HL-60 (cell line): ENCODE data around the gene PLP1.
"Not testable (repeated sequence)": the region's sequence is repeated elsewhere in the genome, so short reads cannot be mapped to it uniquely, and the experiment has no call there.

Experiments used
- DNase-seq, 2 experiments: peaks; one replicate each; pipeline ENCODE4 v3.0.0-alpha.2; 2010 to 2020; ENCODE audit warnings: low read depth in 1 of 2, low spot score in 1 of 2
- H3K27ac ChIP-seq: fragments of 250-450 bp; sonication (Bioruptor Pico); replicated peaks from 2 replicates; pipeline ENCODE4 v1.5.1; 2020; ENCODE audit warnings: mild to moderate bottlenecking, moderate library complexity
- H3K27me3 ChIP-seq: fragments of 250-450 bp; sonication (Bioruptor Pico); 2 replicates; pipeline ENCODE4 v1.5.1; 2021; ENCODE audit warnings: mild to moderate bottlenecking, moderate library complexity; ENCODE audit not compliant: insufficient read depth, poor library complexity, severe bottlenecking
- H3K4me3 ChIP-seq: replicated peaks from 2 replicates; pipeline ENCODE4 v1.5.1; 2011; ENCODE audit warnings: mild to moderate bottlenecking, control low read depth, low read length; ENCODE audit not compliant: insufficient read depth
- GABPA ChIP-seq: IDR thresholded peaks from 2 replicates; pipeline ENCODE4 v1.6.1; 2012; ENCODE audit warnings: low read depth
- POLR2AphosphoS5 ChIP-seq: IDR thresholded peaks from 2 replicates; pipeline ENCODE4 v1.6.1; 2012; ENCODE audit warnings: low read depth
- SPI1 ChIP-seq: IDR thresholded peaks from 2 replicates; pipeline ENCODE4 v1.6.1; 2012; ENCODE audit warnings: low read depth, mild to moderate bottlenecking, borderline replicate concordance
- TF ChIP-seq, protein P1 (sequence below): IDR thresholded peaks from one replicate; pipeline ENCODE4 v1.5.1; 2011; ENCODE audit warnings: low read length, control low read depth, inconsistent platforms; ENCODE audit not compliant: insufficient read depth
- TF ChIP-seq, protein P2 (sequence below): IDR thresholded peaks from 2 replicates; pipeline ENCODE4 v1.6.1; 2012; ENCODE audit warnings: low read depth; ENCODE audit not compliant: insufficient replicate concordance

PLP1 gene

DNA sequence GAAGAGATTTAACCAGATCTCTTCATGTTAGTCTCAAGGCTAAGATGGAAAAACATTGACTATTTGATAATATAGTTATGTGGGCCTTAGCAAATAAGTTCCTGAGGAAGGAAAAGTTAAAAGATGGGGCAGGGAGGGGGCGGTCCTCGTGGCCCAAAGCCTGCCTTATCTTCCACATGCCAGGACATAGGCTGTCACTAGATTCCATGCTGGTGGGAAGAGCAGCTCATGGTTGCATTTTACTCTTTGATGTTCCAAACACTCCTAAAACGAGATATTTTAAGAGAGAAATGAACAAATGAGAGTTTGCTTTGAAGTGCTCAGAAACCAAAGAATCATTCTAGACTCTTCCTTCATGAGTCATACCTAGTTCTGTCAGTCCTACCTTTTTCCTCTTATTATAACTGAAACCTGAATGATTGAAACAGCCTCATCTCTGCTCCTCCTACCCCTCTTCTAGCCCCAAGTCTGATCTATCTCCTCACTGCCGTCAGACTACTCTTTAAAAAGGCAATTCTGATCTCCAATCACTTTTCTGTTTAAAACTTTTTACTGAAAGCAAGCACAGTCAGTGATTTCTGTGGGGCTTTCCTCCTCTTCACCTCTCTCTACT is 30.3 kb downstream of the PLP1 start:
- Histone ChIP-seq H3K27me3 (peaks cover 5% of the 10 kb centered on the region), H3K4me3 (no peak overlapping the region), H3K27ac (no peak overlapping the region)
- no peak for DNase-seq
- TF ChIP-seq POLR2AphosphoS5 (no peak), SPI1 (no peak), GABPA (no peak)
- TF ChIP-seq, protein P1, sequence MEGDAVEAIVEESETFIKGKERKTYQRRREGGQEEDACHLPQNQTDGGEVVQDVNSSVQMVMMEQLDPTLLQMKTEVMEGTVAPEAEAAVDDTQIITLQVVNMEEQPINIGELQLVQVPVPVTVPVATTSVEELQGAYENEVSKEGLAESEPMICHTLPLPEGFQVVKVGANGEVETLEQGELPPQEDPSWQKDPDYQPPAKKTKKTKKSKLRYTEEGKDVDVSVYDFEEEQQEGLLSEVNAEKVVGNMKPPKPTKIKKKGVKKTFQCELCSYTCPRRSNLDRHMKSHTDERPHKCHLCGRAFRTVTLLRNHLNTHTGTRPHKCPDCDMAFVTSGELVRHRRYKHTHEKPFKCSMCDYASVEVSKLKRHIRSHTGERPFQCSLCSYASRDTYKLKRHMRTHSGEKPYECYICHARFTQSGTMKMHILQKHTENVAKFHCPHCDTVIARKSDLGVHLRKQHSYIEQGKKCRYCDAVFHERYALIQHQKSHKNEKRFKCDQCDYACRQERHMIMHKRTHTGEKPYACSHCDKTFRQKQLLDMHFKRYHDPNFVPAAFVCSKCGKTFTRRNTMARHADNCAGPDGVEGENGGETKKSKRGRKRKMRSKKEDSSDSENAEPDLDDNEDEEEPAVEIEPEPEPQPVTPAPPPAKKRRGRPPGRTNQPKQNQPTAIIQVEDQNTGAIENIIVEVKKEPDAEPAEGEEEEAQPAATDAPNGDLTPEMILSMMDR: no peak
- TF ChIP-seq, protein P2, sequence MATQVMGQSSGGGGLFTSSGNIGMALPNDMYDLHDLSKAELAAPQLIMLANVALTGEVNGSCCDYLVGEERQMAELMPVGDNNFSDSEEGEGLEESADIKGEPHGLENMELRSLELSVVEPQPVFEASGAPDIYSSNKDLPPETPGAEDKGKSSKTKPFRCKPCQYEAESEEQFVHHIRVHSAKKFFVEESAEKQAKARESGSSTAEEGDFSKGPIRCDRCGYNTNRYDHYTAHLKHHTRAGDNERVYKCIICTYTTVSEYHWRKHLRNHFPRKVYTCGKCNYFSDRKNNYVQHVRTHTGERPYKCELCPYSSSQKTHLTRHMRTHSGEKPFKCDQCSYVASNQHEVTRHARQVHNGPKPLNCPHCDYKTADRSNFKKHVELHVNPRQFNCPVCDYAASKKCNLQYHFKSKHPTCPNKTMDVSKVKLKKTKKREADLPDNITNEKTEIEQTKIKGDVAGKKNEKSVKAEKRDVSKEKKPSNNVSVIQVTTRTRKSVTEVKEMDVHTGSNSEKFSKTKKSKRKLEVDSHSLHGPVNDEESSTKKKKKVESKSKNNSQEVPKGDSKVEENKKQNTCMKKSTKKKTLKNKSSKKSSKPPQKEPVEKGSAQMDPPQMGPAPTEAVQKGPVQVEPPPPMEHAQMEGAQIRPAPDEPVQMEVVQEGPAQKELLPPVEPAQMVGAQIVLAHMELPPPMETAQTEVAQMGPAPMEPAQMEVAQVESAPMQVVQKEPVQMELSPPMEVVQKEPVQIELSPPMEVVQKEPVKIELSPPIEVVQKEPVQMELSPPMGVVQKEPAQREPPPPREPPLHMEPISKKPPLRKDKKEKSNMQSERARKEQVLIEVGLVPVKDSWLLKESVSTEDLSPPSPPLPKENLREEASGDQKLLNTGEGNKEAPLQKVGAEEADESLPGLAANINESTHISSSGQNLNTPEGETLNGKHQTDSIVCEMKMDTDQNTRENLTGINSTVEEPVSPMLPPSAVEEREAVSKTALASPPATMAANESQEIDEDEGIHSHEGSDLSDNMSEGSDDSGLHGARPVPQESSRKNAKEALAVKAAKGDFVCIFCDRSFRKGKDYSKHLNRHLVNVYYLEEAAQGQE: no peak

- DNase-seq: no peak
- Histone ChIP-seq H3K4me3 (no peak overlapping the region), H3K27ac (no peak overlapping the region), H3K27me3 (no peaks in the 10 kb centered on the region)
- TF ChIP-seq, protein P1: no peak
- no peak for TF ChIP-seq SPI1
- TF ChIP-seq, protein P2: no peak
- TF ChIP-seq GABPA: no peak
- no peak for TF ChIP-seq POLR2AphosphoS5
These were observed 35.2 kb downstream of the PLP1 start for GRCh38 chrX:103811858-103812257.

DNA sequence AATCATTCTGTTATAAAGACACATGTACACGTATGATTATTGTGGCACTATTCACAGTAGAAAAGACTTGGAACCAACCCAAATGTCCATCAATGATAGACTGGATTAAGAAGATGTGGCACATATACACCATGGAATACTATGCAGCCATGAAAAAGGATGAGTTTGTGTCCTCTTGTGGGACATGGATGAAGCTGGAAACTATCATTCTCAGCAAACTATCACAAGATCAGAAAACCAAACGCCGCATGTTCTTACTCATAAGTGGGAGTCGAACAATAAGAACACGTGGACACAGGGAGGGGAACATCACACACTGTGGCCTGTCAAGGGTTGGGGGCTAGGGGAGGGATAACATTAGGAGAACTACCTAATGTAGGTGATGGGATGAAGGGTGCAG is 40.5 kb downstream of the PLP1 start:
- not testable (repeated sequence) for H3K4me3 ChIP-seq, H3K27me3 ChIP-seq, DNase-seq, H3K27ac ChIP-seq

DNA sequence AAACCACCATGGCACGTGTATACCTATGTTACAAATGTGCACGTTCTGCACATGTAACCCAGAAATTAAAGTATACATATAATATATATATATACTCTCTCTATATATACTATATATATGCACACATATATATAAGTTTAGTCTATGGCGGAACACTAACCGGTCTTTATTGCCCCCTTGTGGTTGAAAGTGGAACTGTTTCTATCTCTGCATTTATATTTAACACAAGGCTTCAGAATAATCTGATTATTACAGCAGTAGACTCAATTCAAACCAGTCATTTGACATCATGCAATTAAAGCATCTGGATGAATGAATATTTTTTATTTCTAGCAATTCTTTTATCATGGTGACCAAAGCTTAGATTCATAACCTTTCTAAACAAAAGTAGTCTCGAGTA is 40.9 kb downstream of the PLP1 start:
- peak; percentile 2 to 44 for DNase-seq
- H3K27me3 ChIP-seq: no peaks in the 10 kb centered on the region
- TF ChIP-seq, protein P1: no peak
- TF ChIP-seq SPI1 (no peak), GABPA (no peak), POLR2AphosphoS5 (no peak)
- TF ChIP-seq, protein P2: no peak
- no peak overlapping the region for H3K27ac ChIP-seq
- no peak overlapping the region for H3K4me3 ChIP-seq
